T-helper 17 cell (primary cell): Measurements from ENCODE around the gene ATAD2B. TPM values are rescaled to one million over a fixed set of nuclear protein-coding genes. Genes with fewer than 3 reads are reported as not detected.
"Not testable (repeated sequence)": the region's sequence is repeated elsewhere in the genome, so short reads cannot be mapped to it uniquely, and the experiment has no call there.

ENCODE experiments used
- ATAC-seq: fragments of 150-1000 bp; cut with Tn5 transposase; 2 replicates; pipeline ENCODE4 v1.10.0; 2021; ENCODE audit warnings: mild to moderate bottlenecking, moderate library complexity
- DNase-seq, 3 donors: peaks; one replicate each; pipeline versions ENCODE4 v3.0.0 to v3.0.0-alpha.2; 2020 to 2021
- H3K9me3 ChIP-seq: one replicate; pipeline ENCODE4 v1.7.0; 2013; ENCODE audit warnings: low read length, mild to moderate bottlenecking; ENCODE audit not compliant: control insufficient read depth, poor library complexity, severe bottlenecking
- H3K27ac Mint-ChIP-seq: one replicate; pipeline ENCODE4 v1.8.0; 2022; ENCODE audit warnings: mild to moderate bottlenecking, moderate library complexity, mixed read lengths
- H3K27me3 Mint-ChIP-seq: one replicate; pipeline ENCODE4 v1.8.0; 2022; ENCODE audit warnings: mixed read lengths
- H3K36me3 Mint-ChIP-seq: one replicate; pipeline ENCODE4 v1.8.0; 2022; ENCODE audit warnings: low read depth, mixed read lengths
- H3K4me1 Mint-ChIP-seq: one replicate; pipeline ENCODE4 v1.8.0; 2022; ENCODE audit warnings: mild to moderate bottlenecking, mixed read lengths
- H3K4me3 Mint-ChIP-seq: one replicate; pipeline ENCODE4 v1.8.0; 2022; ENCODE audit warnings: mild to moderate bottlenecking, moderate library complexity, mixed read lengths
- total RNA-seq, 4 donors: library from RNA in 2 of 4; stranded (reverse) in 2 of 4; gene quantifications; one replicate each; pipeline ENCODE4 v1.2.3 and lab custom pipeline; 2022 to 2026

The ATAD2B gene
- total RNA-seq, 2 donors from 2014 or later, result 48.3 to 52.3 TPM

DNA sequence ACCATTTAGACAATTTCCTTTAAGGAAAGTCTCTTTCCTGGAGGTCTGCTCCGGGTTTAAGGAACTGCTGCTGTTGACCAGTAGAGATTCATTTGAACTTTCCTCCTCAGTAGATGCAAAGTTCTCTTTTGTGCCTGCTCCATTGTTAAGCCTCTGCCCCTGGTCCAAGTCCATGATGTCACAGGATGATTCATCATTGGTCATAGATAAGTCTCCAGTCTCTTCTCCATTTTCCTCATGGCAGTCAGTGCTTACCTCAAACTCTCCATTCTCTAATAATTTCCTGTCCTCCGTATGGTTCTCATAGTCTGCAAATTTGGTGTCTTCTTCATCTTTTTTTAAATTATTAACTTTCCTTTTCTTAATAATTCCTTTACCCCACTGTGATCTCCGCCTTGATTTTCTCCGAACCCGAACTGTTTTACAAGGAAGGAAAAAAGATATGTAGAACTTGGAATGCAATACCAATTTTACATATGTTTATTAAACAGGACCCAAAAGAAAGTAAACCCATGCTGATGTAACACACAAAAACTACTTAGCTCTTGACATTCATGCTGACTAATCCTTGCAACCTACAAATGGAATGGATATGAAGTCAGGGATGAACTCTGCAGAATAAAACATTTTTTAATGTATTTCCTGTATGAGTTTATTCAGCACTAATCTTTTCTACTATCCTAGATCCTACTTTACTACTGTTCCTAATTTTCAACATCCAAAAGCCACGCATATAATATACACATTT, 169.1 kb downstream of the ATAD2B start:
- peaks cover 11% of the 10 kb centered on the region for H3K4me1 Mint-ChIP-seq
- ATAC-seq, result no peak
- no peak for DNase-seq
- H3K36me3 Mint-ChIP-seq, result peaks cover 9% of the 10 kb centered on the region
- no peak overlapping the region for H3K4me3 Mint-ChIP-seq
- H3K9me3 ChIP-seq, result no peaks in the 10 kb centered on the region
- H3K27me3 Mint-ChIP-seq, result no peaks in the 10 kb centered on the region
- no peak overlapping the region for H3K27ac Mint-ChIP-seq

DNA sequence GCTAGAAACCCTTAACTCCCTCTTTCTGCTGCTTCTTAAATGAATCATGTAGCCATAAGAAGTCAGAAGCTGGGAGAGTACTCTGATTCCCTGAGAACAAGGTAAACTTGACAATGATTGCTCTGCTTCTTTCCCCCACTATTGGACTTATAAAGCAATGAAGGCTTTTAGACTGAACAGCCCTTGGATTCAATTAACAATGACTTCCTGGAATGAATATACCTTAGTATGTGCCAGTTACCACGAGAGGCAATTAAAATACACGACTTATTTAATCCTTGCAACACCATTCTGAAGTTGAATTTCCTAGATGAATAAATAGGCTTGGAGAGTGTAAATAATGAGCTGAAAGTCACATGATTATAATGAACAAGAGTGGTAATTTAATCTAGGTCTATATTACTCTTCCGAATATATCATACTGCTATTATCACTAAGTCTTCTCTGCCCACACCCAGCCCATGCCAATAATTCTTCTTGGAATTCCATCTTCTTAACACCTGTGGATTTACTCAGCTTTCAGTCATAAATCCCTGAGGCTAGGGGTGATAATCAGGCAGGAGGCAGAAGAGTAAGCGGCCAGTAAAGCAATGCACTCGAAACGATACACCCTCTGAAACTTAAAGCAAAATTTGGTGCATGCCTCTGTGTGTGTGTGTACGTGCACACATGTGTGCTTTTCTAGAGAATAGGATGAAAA, 170.2 kb downstream of the ATAD2B start:
- ATAC-seq (no peak), DNase-seq (no peak)
- no peaks in the 10 kb centered on the region for H3K9me3 ChIP-seq
- Mint-ChIP-seq H3K4me3 (no peak overlapping the region), H3K27ac (peak overlapping the region; percentile 39), H3K4me1 (peaks cover 6% of the 10 kb centered on the region), H3K27me3 (no peaks in the 10 kb centered on the region), H3K36me3 (peaks cover 9% of the 10 kb centered on the region)

DNA sequence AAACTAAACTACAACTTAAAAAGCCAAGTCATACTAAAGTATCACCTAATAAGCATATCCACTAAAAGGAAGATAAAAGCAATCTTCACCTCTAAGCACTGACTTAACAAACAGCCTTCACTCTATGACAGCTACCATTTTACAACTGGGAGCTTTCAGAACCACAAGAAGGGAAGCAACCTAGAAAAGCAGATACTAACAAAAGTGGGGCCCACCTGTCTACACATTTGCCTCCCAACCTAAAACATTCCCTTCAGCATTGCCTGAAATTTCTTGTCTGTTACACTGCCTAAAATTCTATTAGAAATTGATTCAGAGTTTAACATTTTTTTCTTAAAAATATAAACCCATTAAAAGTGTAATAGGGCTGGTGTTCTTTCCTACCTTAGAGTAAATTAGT, 172.0 kb downstream of the ATAD2B start:
- no peaks in the 10 kb centered on the region for H3K27me3 Mint-ChIP-seq
- peaks cover 2% of the 10 kb centered on the region for H3K4me1 Mint-ChIP-seq
- DNase-seq (no peak), ATAC-seq (no peak)
- H3K9me3 ChIP-seq, result no peaks in the 10 kb centered on the region
- peaks cover 11% of the 10 kb centered on the region for H3K36me3 Mint-ChIP-seq
- H3K4me3 Mint-ChIP-seq, result no peak overlapping the region
- H3K27ac Mint-ChIP-seq, result no peak overlapping the region

DNA sequence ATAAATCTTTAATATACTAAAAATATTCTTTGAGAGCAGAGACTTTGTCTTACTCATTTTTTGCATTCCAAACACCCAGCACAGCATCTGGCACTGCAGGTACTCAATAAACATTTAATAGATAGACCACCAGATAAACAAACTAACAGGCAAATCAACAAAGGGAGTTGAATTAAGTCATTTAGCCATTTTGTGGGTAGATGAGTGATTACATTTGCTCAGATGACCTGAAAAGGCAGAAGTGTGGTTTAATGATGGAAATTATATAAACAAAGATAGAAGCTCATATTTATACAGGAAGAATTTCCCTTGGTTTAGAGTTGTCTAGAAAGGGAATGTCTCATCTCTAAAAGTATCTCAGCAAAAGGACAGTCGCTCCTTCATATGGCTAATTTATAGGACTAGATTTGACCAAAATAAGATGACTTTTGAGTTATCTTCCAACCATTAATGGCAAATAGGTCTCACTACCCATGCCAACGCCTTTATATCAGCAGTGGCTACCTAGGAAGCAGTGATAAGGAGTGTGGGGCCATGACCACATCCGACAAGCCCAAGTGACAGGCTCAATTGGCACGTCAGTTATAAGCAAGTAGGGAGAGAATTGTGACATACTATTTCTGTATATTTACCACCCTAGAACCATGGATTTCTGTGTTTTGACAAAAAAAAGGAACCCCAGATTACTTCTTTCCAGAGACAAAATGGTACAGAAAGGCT, 173.5 kb downstream of the ATAD2B start:
- ATAC-seq (no peak), DNase-seq (no peak)
- Mint-ChIP-seq H3K4me3 (no peak overlapping the region), H3K27ac (peak overlapping the region; percentile 16), H3K36me3 (peaks cover 11% of the 10 kb centered on the region), H3K27me3 (no peaks in the 10 kb centered on the region), H3K4me1 (peaks cover 2% of the 10 kb centered on the region)
- no peaks in the 10 kb centered on the region for H3K9me3 ChIP-seq

DNA sequence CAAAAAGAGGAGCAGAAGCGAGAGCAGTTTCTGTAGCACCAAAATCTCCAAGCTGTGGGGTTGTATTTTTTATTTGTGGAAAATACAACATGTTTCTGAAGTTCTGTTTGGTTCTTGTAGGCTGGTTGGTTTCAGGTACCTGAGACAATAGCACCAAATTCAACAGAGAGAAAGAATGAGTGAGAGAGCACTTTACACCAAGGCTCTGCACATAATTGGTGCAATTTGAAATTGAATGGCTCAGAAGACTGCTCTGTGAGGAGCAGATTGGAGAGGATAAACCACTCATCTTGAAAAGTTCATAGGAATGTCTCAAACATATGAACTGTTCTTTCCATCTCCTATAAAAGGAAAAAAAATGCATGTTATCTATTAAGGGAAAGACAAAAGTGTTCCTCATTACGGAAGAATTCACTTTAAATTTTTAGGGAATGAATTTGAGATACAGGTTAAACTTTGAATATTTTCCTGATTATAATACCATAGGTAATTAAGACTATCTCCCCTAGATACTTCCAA, 175.1 kb downstream of the ATAD2B start:
- ATAC-seq (no peak), DNase-seq (no peak)
- Mint-ChIP-seq H3K27ac (no peak overlapping the region), H3K36me3 (peaks cover 4% of the 10 kb centered on the region), H3K4me1 (no peaks in the 10 kb centered on the region), H3K4me3 (no peak overlapping the region), H3K27me3 (no peaks in the 10 kb centered on the region)
- no peaks in the 10 kb centered on the region for H3K9me3 ChIP-seq

DNA sequence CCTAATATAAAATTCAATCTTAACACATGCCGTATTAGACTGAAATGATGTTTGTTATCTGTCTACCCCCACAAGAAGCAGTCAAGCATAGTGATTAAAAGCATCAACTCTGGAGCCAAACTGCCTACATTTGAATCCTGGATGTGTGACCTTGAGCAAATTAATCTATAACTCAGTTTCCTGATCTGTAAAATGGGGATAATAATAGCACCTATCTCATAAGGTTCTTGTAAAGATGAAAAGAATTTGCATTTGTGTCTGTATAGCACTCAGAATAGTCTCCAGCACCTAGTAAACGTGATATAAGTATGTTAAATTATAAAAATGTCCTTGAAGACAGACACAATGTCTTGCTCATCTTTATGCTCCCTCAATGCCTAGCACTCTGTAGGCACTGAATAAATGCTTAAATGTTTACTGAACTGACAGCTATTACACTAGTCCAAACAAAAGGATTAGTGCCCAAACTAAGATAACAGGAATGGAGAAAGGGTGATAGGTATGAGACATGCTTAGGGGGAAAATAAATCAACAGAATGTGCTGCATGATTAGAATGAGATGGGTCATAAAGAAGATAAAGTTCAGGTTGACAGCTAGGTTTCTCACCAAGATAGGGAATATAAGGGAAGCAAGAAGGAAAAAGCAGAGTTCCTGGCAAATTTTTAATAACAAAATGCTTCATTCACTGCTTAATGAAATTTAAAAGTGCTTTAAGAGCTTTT, 180.6 kb downstream of the ATAD2B start:
- H3K27me3 Mint-ChIP-seq, result no peaks in the 10 kb centered on the region
- ATAC-seq (no peak), DNase-seq (no peak)
- no peaks in the 10 kb centered on the region for H3K9me3 ChIP-seq
- H3K27ac Mint-ChIP-seq, result peak overlapping the region; percentile 37
- H3K4me3 Mint-ChIP-seq, result no peak overlapping the region
- H3K36me3 Mint-ChIP-seq, result peaks cover 3% of the 10 kb centered on the region
- H3K4me1 Mint-ChIP-seq, result peaks cover 6% of the 10 kb centered on the region

DNA sequence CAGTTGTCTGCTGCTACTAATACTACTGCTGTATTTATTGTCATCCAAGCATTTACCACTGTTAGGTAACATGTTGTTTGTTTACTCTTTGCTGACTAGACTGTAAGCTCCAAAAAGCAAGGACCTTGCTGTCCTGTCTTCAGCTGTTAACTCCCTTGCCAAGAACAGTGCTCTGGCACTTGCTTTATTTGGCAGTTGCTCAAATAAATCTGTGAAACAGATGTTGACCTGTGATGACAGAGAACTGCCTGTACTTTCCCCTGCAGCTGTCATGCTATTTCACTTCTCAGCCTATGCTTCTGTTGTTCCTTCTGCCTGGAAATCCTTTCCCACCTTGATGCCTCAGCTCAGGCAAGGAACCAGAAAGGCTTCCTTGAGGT, 181.2 kb downstream of the ATAD2B start:
- ATAC-seq (no peak), DNase-seq (no peak)
- Mint-ChIP-seq H3K4me3 (no peak overlapping the region), H3K4me1 (peaks cover 6% of the 10 kb centered on the region), H3K27me3 (no peaks in the 10 kb centered on the region), H3K27ac (peak overlapping the region; percentile 37), H3K36me3 (peaks cover 3% of the 10 kb centered on the region)
- H3K9me3 ChIP-seq, result no peaks in the 10 kb centered on the region

DNA sequence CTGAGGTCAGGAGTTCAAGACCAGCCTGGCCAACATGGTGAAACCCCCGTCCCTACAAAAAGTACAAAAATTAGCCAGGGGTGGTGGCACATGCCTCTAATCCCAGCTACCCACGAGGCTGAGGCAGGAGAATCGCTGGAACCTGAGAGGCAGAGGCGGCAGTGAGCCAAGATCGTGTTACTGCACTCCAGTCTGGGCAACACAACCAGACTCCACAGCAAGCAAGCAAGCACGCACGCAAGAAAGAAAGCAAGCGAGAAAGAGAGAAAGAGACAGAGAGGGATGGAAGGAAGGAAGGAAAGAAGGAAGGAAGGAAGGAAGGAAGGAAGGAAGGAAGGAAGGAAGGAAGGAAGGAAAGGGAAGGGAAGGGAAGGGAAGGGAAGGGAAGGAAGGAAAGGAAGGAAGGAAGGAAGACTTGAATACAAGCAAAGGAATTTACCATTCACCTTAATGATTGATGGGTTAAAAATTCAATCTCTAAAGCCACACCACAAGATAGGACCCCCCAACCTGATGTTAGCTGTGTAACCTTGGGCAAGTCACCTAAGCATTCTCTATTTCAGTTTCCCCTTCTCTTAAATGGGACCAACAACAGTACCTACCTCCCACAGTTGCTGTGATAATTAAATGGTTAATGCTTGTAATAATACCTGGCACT, 181.7 kb downstream of the ATAD2B start:
- H3K4me1 Mint-ChIP-seq, result peaks cover 8% of the 10 kb centered on the region
- peaks cover 2% of the 10 kb centered on the region for H3K36me3 Mint-ChIP-seq

DNA sequence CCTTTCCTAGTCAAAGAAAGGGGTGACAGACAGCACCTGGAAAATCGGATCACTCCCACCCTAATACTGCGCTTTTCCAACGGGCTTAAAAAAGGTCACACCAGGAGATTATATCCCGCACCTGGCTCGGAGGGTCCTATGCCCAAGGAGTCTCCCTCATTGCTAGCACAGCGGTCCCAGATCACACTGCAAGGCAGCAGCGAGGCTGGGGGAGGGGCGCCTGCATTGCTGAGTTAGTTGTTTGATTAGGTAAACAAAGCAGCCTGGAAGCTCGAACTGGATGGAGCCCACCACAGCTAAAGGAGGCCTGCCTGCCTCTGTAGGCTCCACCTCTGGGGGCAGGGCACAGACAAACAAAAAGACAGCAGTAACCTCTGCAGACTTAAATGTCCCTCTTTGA, 190.1 kb downstream of the ATAD2B start:
- H3K27ac Mint-ChIP-seq, H3K4me1 Mint-ChIP-seq, DNase-seq, H3K27me3 Mint-ChIP-seq, H3K9me3 ChIP-seq, ATAC-seq, H3K4me3 Mint-ChIP-seq: not testable (repeated sequence)
- peaks cover 14% of the 10 kb centered on the region for H3K36me3 Mint-ChIP-seq

More for the DNA sequence above, 181.7 kb downstream of the ATAD2B start:
- H3K27me3 Mint-ChIP-seq, result no peaks in the 10 kb centered on the region
- H3K9me3 ChIP-seq, result no peaks in the 10 kb centered on the region
- no peak overlapping the region for H3K4me3 Mint-ChIP-seq
- DNase-seq (no peak), ATAC-seq (no peak)
- H3K27ac Mint-ChIP-seq, result no peak overlapping the region

DNA sequence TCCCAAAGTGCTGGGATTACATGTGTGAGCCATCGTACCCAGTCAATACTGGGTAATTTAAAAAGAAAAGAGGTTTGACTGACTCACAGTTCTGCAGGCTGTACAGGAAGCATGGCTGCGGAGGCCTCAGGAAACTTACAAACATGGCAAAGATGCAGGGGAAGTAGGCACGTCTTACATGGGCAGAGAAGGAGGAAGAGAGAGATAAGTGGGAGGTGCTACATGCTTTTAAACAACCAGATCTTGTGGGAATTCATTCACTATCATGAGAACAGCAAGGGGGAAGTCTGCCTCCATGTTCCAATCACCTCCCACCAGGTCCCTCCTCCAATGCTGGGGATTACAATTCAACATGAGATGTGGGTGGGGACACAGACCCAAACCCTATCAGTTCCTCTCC, 192.5 kb downstream of the ATAD2B start:
- no peaks in the 10 kb centered on the region for H3K9me3 ChIP-seq
- no peak overlapping the region for H3K27ac Mint-ChIP-seq
- ATAC-seq, result no peak
- H3K4me3 Mint-ChIP-seq, result no peak overlapping the region
- peaks cover 7% of the 10 kb centered on the region for H3K4me1 Mint-ChIP-seq
- DNase-seq, result no peak
- H3K36me3 Mint-ChIP-seq, result peaks cover 14% of the 10 kb centered on the region
- H3K27me3 Mint-ChIP-seq, result no peaks in the 10 kb centered on the region

DNA sequence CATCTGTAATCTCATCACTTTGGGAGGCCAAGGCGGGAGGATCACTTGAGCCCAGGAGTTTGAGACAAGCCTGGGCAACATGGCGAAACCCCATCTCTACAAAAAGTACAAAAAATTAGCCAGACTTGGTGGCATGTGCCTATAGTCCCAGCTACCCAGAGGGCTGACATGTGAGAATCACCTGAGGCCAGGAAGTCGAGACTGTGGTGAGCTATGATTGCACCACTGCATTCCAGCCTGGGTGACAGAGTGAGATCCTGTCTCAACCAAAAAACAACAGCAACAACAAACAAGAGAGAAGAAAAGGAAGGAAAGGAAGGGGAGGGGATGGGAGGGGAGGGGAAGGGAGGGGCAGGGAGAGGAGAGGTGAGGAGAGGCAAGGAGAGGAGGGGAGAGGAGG, 203.9 kb downstream of the ATAD2B start:
- ATAC-seq, H3K27ac Mint-ChIP-seq, H3K4me1 Mint-ChIP-seq, H3K27me3 Mint-ChIP-seq, H3K4me3 Mint-ChIP-seq, DNase-seq, H3K9me3 ChIP-seq: not testable (repeated sequence)
- H3K36me3 Mint-ChIP-seq, result peaks cover 11% of the 10 kb centered on the region

DNA sequence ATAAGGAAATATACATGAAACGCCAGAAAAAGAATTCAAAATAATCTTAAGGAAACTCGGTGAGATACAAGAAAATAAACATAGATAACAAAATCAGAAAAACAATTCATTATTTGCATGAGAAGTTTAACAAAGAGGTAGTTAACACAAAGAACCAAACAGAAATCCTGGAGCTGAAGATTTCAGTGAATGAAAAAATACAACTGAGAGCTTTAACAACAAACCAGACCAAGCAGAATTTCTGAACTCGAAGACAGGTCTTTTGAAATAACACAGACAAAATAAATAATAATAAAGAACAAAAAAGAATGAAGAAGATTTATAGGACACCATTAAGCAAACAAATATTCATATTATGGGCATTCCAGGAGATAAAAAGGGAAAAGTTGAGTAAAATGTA, 204.7 kb downstream of the ATAD2B start:
- Mint-ChIP-seq H3K27me3 (no peaks in the 10 kb centered on the region), H3K4me1 (peaks cover 9% of the 10 kb centered on the region), H3K27ac (no peak overlapping the region), H3K36me3 (peaks cover 11% of the 10 kb centered on the region), H3K4me3 (no peak overlapping the region)
- DNase-seq, result no peak
- H3K9me3 ChIP-seq, result no peaks in the 10 kb centered on the region
- no peak for ATAC-seq
